Left ventricle myocardium inferior (tissue), 1 donor: Measurements from ENCODE around the gene EXOC7. TPM values are rescaled to one million over a fixed set of nuclear protein-coding genes. Genes with fewer than 3 reads are reported as not detected.
"Not testable (repeated sequence)": the region's sequence is repeated elsewhere in the genome, so short reads cannot be mapped to it uniquely, and the experiment has no call there.

Source experiments
- DNase-seq: peaks from one replicate; pipeline ENCODE4 v3.0.0-alpha.2; 2020
- H3K27ac ChIP-seq: fragments of 200-600 bp; replicated peaks from 2 replicates; pipeline ENCODE4 v1.8.0; 2021
- H3K27me3 ChIP-seq: fragments of 200-600 bp; 2 replicates; pipeline ENCODE4 v1.8.0; 2021; ENCODE audit warnings: low read depth
- H3K36me3 ChIP-seq: fragments of 200-600 bp; 2 replicates; pipeline ENCODE4 v1.8.0; 2021
- H3K4me1 ChIP-seq: fragments of 200-600 bp; 2 replicates; pipeline ENCODE4 v1.8.0; 2021
- H3K4me3 ChIP-seq: fragments of 200-600 bp; 2 replicates; pipeline ENCODE4 v1.8.0; 2021; ENCODE audit warnings: mild to moderate bottlenecking, moderate library complexity
- H3K9me3 ChIP-seq: fragments of 200-600 bp; replicated peaks from 2 replicates; pipeline ENCODE4 v1.8.0; 2021
- intact Hi-C: fragments of 100-400 bp; cut with micrococcal nuclease; formaldehyde crosslinking; loops from one replicate; pipeline ENCODE4 v1.11.0; 2022
- total RNA-seq: library from RNA; stranded (reverse); fragmentation: NEBNext Ultra II Directional; extraction: Animal tissue kit (Norgen Biotek cat#: 25700); gene quantifications from one replicate; pipeline ENCODE4 v1.2.1, GENCODE V29; 2021
- TF ChIP-seq, protein P1 (sequence below): fragments of 200-600 bp; IDR thresholded peaks from 2 replicates; pipeline ENCODE4 v1.8.0; 2021; ENCODE audit warnings: antibody characterized with exemption, mild to moderate bottlenecking, borderline replicate concordance
- donor health status: DM: no; HTN: yes; CAD: no; lungs with severe emphysema.

EXOC7 gene
- total RNA-seq, 1 donor from 2014 or later: 81.1 TPM

DNA sequence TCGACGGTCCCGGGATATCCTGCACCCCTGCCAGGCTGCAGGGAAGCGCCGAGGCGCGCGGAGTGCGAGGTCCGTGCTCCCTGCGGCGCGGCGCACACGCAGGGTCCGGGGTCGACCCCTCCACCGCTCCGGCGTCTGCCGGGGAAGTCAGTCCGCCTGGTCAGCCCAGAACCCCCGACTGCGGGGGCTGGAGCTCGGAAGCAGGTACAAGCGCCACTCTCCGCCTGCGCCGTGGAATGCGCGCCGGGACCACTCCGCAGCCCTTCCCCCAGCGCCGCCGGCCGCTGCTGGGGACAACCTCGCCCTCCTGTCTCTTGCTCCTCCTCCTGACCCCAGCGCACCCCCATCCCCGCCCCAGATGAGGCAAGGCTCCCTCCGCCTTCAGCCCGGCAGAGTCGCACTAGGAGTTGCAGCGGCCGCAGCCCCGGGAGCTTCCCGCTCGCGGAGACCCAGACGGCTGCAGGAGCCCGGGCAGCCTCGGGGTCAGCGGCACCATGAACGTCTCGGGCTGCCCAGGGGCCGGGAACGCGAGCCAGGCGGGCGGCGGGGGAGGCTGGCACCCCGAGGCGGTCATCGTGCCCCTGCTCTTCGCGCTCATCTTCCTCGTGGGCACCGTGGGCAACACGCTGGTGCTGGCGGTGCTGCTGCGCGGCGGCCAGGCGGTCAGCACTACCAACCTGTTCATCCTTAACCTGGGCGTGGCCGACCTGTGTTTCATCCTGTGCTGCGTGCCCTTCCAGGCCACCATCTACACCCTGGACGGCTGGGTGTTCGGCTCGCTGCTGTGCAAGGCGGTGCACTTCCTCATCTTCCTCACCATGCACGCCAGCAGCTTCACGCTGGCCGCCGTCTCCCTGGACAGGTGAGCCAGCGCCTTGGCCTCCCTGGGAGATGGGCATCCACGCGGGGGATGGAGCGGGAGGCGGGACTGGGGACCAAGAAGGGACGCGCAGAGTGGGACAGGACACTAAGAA, 28.9 kb downstream of the EXOC7 start, which contains the start of gene GALR2:
Gene GALR2 (plus strand): TSS at position 392 of the 974 bp plus-strand sequence. CDS start 103 bp downstream, at position 495.
- H3K36me3 ChIP-seq: peaks cover 2% of the 10 kb centered on the region
- no peaks in the 10 kb centered on the region for H3K9me3 ChIP-seq
- intact Hi-C loops: no loop called here
- peaks cover 75% of the 10 kb centered on the region for H3K4me1 ChIP-seq
- H3K27ac ChIP-seq: no peak within 1 kb of the TSS
- DNase-seq: no peak
- TF ChIP-seq, protein P1, sequence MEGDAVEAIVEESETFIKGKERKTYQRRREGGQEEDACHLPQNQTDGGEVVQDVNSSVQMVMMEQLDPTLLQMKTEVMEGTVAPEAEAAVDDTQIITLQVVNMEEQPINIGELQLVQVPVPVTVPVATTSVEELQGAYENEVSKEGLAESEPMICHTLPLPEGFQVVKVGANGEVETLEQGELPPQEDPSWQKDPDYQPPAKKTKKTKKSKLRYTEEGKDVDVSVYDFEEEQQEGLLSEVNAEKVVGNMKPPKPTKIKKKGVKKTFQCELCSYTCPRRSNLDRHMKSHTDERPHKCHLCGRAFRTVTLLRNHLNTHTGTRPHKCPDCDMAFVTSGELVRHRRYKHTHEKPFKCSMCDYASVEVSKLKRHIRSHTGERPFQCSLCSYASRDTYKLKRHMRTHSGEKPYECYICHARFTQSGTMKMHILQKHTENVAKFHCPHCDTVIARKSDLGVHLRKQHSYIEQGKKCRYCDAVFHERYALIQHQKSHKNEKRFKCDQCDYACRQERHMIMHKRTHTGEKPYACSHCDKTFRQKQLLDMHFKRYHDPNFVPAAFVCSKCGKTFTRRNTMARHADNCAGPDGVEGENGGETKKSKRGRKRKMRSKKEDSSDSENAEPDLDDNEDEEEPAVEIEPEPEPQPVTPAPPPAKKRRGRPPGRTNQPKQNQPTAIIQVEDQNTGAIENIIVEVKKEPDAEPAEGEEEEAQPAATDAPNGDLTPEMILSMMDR: no peak
- H3K4me3 ChIP-seq: peak within 1 kb of the TSS; percentile 40
- peaks cover 64% of the 10 kb centered on the region for H3K27me3 ChIP-seq

DNA sequence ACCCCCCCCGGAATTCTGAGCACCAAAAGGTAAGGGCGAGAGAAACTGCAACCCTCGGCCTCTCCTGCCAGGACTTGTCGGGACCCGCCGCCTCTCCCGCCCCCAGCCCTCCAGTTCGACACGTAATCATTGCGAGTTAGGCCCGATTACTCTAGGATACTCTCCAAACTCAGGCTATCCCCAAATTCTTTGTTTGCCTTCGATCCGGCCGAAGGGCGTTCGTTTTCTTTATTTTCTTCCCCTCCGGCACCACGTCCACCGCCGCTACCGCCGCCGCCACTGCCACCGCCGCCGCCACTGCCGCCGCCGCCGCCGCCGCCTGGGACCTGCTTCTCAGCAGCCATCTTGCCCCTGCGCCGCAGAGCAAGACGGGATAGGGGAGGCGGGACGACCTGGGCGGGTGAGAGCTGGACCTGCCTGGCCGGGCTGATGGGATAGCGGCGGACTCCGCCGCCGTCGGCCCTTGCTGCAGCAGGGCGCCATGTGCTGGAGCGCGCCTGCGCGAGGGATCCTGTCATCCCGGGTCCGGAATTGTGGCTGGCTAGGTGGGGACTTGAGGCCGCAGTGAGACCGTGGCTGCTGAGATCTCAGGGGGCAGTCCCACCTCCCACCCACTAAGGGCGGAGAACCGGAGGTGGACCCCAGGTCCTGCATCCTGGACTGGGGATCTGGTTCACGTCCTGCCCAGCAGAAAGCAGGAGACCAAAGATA, 31.3 kb downstream of the EXOC7 start, which contains the start of gene SRP68:
Gene SRP68 (minus strand): TSS at position 370 of the 711 bp plus-strand sequence. CDS start 26 bp downstream, at position 344.
- peak within 1 kb of the TSS; percentile 92 for H3K4me3 ChIP-seq
- peaks cover 26% of the 10 kb centered on the region for H3K36me3 ChIP-seq
- intact Hi-C loops: no loop called here
- peak; percentile 91 for DNase-seq
- peaks cover 76% of the 10 kb centered on the region for H3K4me1 ChIP-seq
- peak within 1 kb of the TSS; percentile 83 for H3K27ac ChIP-seq
- TF ChIP-seq, protein P1: no peak
- H3K27me3 ChIP-seq: peaks cover 40% of the 10 kb centered on the region
- no peaks in the 10 kb centered on the region for H3K9me3 ChIP-seq

DNA sequence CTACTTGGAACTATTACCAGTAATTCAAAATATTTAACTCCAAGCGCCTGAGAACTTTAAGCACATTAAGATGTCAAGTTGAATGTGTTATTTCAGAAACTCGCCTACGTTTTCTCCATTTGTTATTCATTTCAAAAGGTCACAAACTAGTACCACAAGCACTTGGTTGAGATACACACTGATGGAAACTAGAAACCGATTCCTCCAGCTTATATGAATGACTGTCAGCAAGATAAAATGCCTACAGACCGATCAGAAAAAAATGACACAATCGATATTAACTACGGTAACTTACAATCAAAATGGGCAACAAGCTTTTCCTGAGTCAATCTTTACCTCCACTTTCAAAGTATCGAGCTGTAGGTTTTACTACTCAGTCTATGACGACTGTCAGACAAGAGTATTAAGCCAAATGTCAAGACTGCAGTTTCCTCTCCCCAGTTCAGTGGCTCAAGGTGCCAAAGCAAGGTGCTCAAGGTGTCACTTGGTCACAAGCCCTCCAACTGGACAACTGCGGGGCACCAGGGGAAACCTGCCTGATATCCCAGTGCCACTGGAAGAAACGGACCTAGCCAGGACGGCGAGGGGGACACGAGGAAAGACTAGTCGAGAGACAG, 31.9 kb downstream of the EXOC7 start:
- Histone ChIP-seq H3K9me3 (no peaks in the 10 kb centered on the region), H3K4me3 (peak overlapping the region; percentile 92), H3K36me3 (peaks cover 33% of the 10 kb centered on the region), H3K27me3 (peaks cover 33% of the 10 kb centered on the region), H3K27ac (peak overlapping the region; percentile 83), H3K4me1 (peaks cover 70% of the 10 kb centered on the region)
- DNase-seq: no peak
- intact Hi-C loops: no loop called here
- TF ChIP-seq, protein P1: no peak

- Histone ChIP-seq H3K4me1 (peaks cover 22% of the 10 kb centered on the region), H3K36me3 (peaks cover 88% of the 10 kb centered on the region), H3K4me3 (no peak overlapping the region), H3K27ac (no peak overlapping the region), H3K27me3 (no peaks in the 10 kb centered on the region), H3K9me3 (no peaks in the 10 kb centered on the region)
- DNase-seq: no peak
- intact Hi-C loops: no loop called here
- TF ChIP-seq, protein P1: no peak
These were observed 37.8 kb downstream of the EXOC7 start for GRCh38 chr17:76065775-76066174.

DNA sequence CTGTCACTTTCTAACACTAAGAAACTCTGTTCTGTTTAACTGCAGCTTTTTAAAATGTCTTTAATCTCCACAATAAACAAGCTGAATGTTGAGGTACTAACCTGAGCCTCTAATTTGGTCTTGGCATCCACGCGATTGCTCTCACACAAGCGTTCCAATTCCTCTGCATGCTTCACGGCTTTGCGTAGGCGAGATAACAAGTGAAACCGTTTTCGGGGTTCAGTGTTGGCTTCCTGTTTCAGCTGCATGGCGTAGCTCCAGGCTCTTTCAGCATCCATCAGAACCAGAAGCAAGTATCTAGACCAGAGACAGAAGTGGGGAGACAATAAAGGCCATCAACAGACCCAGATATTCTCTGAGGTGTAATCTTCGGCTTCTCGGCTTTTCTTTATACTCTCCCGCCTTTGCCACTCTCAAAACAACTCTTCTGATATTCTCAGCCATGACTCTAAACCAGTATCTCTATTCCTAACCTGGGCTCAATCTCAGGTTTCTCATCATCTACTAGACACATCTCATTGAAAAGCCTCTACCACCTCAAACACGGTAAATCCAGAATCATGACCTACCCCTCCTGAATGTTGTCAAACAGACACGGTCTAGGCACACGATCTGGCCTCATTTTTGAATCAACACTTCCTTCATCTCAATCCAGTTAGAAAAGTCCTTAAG, 39.6 kb downstream of the EXOC7 start:
- Histone ChIP-seq H3K36me3 (peaks cover 97% of the 10 kb centered on the region), H3K4me1 (peaks cover 6% of the 10 kb centered on the region), H3K4me3 (no peak overlapping the region), H3K27ac (no peak overlapping the region), H3K9me3 (no peaks in the 10 kb centered on the region), H3K27me3 (no peaks in the 10 kb centered on the region)
- intact Hi-C loops: no loop called here
- DNase-seq: no peak
- TF ChIP-seq, protein P1: no peak

DNA sequence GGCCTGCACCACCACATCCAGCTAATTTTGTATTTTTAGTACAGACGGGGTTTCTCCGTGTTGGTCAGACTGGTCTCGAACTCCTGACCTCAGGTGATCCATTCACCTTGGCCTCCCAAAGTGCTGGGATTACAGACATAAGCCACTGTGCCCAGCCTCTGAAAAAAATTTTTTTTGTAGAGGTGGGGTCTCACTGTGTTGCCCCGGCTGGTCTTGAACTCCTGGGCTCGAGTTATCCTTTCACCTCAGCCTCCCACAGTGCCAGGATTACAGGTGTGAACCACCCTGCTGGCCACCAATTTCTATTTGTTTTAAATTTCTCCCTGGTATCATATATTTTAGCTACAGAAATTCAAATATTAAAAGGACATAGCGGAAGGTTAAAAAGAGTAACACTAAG, 45.3 kb downstream of the EXOC7 start:
- H3K27me3 ChIP-seq, H3K4me3 ChIP-seq, DNase-seq, H3K4me1 ChIP-seq, H3K27ac ChIP-seq, intact Hi-C loops, H3K9me3 ChIP-seq: not testable (repeated sequence)
- H3K36me3 ChIP-seq: peaks cover 96% of the 10 kb centered on the region
